SK-MEL-5 (cell line): ENCODE measurements around the gene ZNF569. TPM values are rescaled to one million over a fixed set of nuclear protein-coding genes. Genes with fewer than 3 reads are reported as not detected.
A peak's percentile ranks its signal among the peaks of the same experiment; 100 is the strongest.
"Not testable (repeated sequence)": the region's sequence is repeated elsewhere in the genome, so short reads cannot be mapped to it uniquely, and the experiment has no call there.

Source experiments
- DNase-seq: peaks from one replicate; pipeline ENCODE4 v3.0.0-alpha.2; 2016; ENCODE audit warnings: low read depth, low spot score
- in situ Hi-C: cut with HindIII; loops from 2 replicates; pipeline ENCODE4 v1.10.0; 2016; ENCODE audit warnings: low sequenced_read_pairs, high pct_unique_total_duplicates, low pct_unique_long_range_greater_than_20kb
- total RNA-seq: library from RNA; depleted of rRNA; stranded (reverse); fragments of >200 nt; shearing (Covaris generic); gene quantifications from 2 replicates; pipeline ENCODE4 v1.2.3, GENCODE V29; 2014; rRNA removed

The ZNF569 gene
- total RNA-seq, 1 experiment from 2014 or later = 3.4 TPM

DNA sequence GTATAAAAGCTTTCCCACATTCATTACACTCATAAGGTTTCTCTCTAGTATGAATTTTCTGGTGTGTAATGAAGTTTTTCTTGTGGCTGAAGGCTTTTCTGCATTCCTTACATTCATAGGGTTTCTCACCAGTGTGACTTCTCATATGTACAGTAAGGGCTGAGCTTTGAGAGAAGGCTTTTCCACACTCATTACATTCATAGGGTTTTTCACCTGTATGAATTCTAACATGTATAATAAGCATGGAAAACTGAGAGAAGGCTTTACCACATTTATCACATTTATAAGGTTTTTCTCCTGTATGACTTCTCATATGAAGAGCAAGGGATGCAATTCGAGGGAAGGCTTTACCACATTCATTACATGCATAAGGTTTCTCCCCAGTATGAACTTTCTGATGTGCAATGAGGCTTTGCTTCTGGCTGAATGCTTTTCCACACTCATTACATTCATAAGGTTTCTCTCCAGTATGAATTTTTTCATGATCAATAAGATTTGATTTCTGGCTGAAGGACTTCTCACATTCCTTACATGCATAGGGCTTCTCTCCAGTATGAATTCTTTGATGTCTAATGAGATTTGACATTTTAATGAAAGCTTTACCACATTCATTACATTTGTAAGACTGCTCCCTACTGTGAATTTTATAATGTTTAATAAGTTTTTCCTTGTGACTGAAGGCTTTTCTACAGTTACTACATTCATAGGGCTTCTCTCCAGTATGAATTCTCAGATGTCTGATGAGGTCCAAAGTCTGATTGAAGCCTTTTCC lies 53.7 kb downstream of the ZNF569 start:
- DNase-seq = no peak
- in situ Hi-C loops = no loop called here

DNA sequence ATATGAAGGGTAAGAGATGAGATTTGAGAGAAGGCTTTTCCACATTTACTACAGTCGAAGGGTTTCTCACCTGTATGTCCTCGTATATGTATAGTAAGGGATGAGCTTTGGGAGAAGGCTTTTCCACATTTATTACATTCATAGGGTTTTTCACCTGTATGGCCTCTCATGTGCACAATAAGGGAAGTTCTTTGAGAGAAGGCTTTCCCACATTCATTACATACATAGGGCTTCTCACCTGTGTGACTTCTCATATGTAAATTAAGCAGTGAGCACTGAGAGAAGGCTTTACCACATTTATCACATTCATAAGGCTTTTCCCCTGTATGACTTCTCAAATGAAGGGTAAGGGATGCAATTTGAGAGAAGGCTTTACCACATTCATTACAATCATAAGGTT lies 54.5 kb downstream of the ZNF569 start:
- in situ Hi-C loops = no loop called here

DNA sequence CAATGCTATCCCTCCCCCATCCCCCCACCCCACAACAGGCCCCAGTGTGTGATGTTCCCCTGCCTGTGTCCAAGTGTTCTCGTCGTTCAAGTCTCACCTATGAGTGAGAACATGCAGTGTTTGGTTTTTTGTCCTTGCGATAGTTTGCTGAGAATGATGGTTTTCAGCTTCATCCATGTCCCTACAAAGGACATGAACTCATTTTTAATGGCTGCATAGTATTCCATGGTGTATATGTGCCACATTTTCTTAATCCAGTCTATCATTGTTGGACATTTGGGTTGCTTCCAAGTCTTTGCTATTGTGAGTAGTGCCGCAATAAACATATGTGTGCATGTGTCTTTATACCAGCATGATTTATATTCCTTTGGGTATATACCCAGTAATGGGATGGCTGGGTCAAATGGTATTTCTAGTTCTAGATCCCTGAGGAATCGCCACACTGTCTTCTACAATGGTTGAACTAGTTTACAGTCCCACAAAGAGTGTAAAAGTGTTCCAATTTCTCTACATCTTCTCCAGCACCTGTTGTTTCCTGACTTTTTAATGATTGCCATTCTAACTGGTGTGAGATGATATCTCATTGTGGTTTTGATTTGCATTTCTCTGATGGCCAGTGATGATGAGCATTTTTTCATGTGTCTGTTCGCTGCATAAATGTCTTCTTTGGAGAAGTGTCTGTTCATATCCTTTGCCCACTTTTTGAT lies 61.0 kb downstream of the ZNF569 start:
- in situ Hi-C loops = not testable (repeated sequence)

More for the DNA sequence above, 54.5 kb downstream of the ZNF569 start:
- no peak for DNase-seq

DNA sequence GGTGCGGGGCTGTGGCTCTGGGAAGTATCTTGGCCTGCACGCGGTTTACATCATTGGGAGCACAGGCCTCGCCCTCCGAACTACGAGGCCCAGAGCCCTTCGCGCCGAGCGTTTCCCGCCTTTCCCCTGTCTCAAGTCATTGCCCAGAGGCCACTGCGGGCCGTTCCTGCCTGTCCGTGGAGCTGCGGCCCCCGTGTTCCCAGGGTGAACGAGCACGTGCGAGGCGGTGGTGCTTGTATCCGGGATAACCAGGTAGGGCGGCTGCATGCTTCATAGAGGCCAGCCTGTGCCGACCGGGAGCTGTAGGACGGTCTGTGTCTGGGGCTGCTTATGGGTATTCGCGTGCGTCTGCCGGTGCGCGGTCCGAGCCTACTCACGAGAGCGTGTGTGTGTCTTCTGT lies 63.8 kb downstream of the ZNF569 start:
- in situ Hi-C loops = no loop called here
- DNase-seq = no peak

More for the DNA sequence above, 61.0 kb downstream of the ZNF569 start:
- DNase-seq = not testable (repeated sequence)

DNA sequence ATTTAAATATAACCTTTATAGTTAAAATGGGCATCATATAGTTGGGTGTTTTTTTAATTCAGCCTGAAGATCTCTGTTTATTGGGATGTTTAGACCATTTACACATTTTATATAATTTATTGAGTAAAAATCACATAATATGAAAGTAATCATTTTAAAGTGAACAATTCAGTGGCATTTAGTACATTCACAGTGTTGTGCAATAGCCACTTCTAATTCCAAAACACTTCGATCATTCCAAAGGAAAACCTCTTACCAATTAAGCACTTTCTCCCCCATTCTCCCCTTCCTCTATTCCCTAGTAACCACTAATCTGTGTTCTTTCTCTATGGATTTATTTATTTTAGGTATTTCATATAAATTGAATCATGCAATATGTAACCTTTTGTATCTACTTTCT lies 66.2 kb downstream of the ZNF569 start:
- no peak for DNase-seq
- in situ Hi-C loops = no loop called here

DNA sequence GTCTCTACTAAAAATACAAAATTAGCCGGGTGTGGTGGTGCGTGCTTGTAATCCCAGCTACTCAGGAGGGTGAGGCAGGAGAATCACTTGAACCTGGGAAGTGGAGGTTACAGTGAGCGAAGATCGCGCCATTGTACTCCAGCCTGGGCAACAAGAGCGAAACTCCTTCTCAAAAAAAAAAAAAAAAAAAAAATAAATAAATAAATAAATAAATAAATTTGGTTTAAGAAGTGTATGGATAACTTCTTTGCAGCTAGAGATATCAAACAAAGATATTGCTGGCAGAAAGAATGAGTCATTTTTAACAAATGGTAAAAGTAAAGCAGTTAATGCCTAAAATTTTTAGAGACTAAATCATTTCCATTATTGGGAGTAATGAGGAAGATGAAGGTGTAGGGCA lies 75.8 kb downstream of the ZNF569 start:
- in situ Hi-C loops, DNase-seq: not testable (repeated sequence)

DNA sequence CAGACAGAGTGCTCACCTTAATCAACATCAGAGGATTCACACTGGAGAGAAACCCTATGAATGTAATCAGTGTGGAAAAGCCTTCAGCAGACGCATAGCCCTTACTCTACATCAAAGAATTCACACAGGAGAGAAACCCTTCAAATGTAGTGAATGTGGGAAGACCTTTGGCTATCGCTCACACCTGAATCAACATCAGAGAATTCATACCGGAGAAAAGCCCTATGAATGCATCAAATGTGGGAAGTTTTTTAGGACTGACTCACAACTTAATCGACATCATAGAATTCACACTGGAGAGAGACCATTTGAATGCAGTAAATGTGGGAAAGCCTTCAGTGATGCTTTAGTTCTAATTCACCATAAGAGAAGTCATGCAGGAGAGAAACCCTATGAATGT lies 78.0 kb downstream of the ZNF569 start:
- DNase-seq = no peak
- in situ Hi-C loops = no loop called here

DNA sequence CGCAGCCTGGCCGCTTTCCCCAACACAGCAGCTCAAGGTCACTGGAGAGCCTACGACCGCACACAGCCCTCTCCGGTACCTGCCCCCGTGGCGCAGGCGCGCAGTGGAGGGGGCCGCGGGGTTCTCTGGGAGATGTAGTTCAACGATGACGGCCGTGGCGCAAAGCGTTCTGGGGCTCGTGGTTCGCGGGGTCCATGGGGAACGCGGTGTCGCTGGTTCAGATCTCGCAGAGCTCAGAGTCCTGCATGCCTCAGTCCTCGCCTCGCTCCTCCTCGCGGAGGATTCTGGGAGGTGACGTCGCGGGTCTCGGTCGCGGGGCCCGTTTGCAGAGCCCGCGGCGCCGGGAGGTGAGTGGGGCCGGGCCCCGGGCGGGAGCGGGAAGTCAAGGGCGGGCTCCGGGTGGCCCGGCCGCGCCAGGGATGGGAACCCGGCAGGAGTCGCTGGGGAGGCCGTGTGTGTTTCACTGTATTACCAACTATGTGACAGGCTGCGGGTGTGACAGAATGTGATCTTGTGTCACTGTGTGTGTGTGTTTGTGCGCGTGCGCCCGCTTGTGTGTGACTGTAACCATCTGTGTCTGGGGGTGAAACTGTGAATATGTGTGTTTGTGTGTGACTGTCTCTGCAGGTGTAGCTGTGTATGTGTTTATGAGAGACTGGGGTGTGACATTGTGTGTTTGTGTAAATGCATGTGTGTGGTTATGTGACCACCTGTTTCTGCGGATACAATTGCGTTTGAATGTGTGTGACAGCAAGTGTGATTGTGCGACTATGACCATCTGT lies 96.2 kb downstream of the ZNF569 start, which contains the start of gene ZNF527:
Gene ZNF527, plus strand, starts transcription at position 220 of the 782 bp plus-strand sequence. CDS start 3,100 bp downstream, outside the sequence.
- in situ Hi-C loops = no loop called here

DNA sequence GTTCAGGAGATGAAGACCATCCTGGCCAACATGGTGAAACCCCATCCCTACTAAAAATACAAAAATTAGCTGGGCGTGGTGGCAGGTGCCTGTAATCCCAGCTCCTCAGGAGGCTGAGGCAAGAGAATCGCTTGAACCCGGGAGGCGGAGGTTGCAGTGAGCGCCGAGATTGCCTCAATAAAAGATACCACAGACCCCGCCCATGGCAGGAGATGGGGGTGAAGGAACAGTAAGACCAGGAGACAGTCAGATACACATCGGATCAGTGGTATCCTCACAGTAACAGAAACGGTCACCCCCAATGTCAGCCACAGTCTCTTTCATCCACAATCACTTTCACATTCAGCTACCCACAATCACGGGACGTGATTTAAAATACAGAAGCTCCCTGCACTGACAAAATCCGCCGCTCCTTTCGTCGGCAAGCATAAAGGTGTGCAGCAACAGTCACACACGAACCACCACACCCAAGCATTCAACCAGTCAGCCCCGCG lies 96.8 kb downstream of the ZNF569 start:
- in situ Hi-C loops, DNase-seq: not testable (repeated sequence)

More for the DNA sequence above, 96.2 kb downstream of the ZNF569 start, which contains the start of gene ZNF527:
- DNase-seq = peak; percentile 94

DNA sequence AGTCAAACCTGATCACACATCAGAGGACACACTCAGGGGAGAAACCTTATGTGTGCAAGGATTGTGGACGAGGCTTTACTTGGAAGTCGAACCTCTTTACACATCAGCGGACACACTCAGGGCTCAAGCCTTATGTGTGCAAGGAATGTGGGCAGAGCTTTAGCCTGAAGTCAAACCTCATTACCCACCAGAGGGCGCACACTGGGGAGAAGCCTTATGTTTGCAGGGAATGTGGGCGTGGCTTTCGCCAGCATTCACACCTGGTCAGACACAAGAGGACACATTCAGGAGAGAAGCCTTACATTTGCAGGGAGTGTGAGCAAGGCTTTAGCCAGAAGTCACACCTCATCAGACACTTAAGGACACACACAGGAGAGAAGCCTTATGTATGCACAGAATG lies 104.5 kb downstream of the ZNF569 start:
- in situ Hi-C loops = no loop called here
- peak; percentile 16 for DNase-seq

DNA sequence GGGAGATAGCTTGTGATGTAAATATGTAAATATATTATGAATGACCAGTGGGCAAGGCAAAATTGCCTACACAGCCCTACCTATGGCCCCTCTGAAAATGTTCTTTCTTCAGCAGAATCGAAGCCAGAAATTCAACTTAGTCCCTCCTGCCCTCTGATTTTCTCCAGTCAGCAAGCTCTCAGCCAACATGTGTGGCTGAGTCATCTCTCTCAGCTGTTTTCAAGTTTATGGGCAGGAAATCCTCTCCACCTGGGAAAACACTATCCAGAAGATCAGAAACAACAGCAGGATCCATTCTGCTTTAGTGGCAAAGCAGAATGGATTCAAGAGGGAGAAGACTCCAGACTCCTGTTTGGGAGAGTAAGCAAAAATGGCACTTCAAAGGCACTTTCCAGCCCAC lies 105.2 kb downstream of the ZNF569 start:
- in situ Hi-C loops = no loop called here
- DNase-seq = no peak

Other genes starting within 250 kb of the ZNF569 start
- gene ZNF383, start 249.2 kb downstream of the ZNF569 start, total RNA-seq = 6.4 and 7.4 TPM in 2 replicates
- gene ZNF527, start 96.3 kb downstream of the ZNF569 start, total RNA-seq = 1.9 and 2.6 TPM in 2 replicates
- 2.4 and 7.2 TPM in 2 replicates for gene ZNF570, start 1.9 kb upstream of the ZNF569 start, total RNA-seq
- 0.16 and 0.53 TPM in 2 replicates for gene ZNF793, start 39.5 kb upstream of the ZNF569 start, total RNA-seq
- 2.0 and 2.2 TPM in 2 replicates for gene ZNF571, start 127.3 kb upstream of the ZNF569 start, total RNA-seq
- gene ZNF540, start 127.4 kb upstream of the ZNF569 start, total RNA-seq = 0.92 TPM in 1 of 2 replicates, not detected in the other
- 7.8 and 8.7 TPM in 2 replicates for gene ZFP30, start 188.0 kb upstream of the ZNF569 start, total RNA-seq